ENCODE data around the gene ARHGEF6. TPM values are rescaled to one million over a fixed set of nuclear protein-coding genes. Genes with fewer than 3 reads are reported as not detected.

ARHGEF6 gene
- total and polyA plus RNA-seq, 4 donors: 1.6 to 9.2 (median 4.2) TPM

- no peak overlapping the region for H3K9ac ChIP-seq (ENCODE audit: low read depth in 1 of 2, low read length in 2 of 2)
- H3K27ac ChIP-seq (ENCODE audit: low read depth in 1 of 2, low read length in 2 of 2): no peak overlapping the region
- TF ChIP-seq TAF1 (conservative IDR thresholded peaks at IDR 0.05) (no peak), REST (IDR thresholded peaks at IDR 0.05) (no peak), SP1 (IDR thresholded peaks at IDR 0.05) (no peak), NR2F2 (IDR thresholded peaks at IDR 0.05) (no peak), JUND (IDR thresholded peaks at IDR 0.05) (no peak)
- no peaks in the 10 kb centered on the region for H3K36me3 ChIP-seq (ENCODE audit: control insufficient read depth in 4 of 4, insufficient read depth in 3 of 4, low read depth in 1 of 4, low read length in 3 of 4)
- no peak overlapping the region for H3K4me3 ChIP-seq (ENCODE audit: low read depth in 1 of 3, low read length in 3 of 3)
- H3K9me3 ChIP-seq (ENCODE audit: control insufficient read depth in 4 of 4, low read length in 3 of 4): no peaks in the 10 kb centered on the region
- no peaks in the 10 kb centered on the region for H3K27me3 ChIP-seq (ENCODE audit: control insufficient read depth in 4 of 4, insufficient read depth in 4 of 4, low read length in 3 of 4)
- H3K4me1 ChIP-seq (ENCODE audit: control insufficient read depth in 4 of 4, insufficient read depth in 4 of 4, low read length in 3 of 4): no peaks in the 10 kb centered on the region
- no peak for DNase-seq (ENCODE audit: low spot score)
- 96% methylated on average over 3 of the region's 3 CpGs for WGBS
Observed at GRCh38 chrX:136731798-136732197, 48.9 kb downstream of the ARHGEF6 start.

- WGBS: 69% methylated on average over 5 of the region's 5 CpGs
- TF ChIP-seq ATF3 (IDR thresholded peaks at IDR 0.05) (no peak), NR2F2 (IDR thresholded peaks at IDR 0.05) (no peak), FOXA1 (IDR thresholded peaks at IDR 0.05) (no peak), HNF4G (IDR thresholded peaks at IDR 0.05) (no peak)
- no peak overlapping the region for H3K27ac ChIP-seq (ENCODE audit: low read depth in 1 of 2, low read length in 2 of 2)
- H3K4me3 ChIP-seq (ENCODE audit: low read depth in 1 of 3, low read length in 3 of 3): no peak overlapping the region
- H3K9me3 ChIP-seq (ENCODE audit: control insufficient read depth in 4 of 4, low read length in 3 of 4): no peaks in the 10 kb centered on the region
- no peaks in the 10 kb centered on the region for H3K27me3 ChIP-seq (ENCODE audit: control insufficient read depth in 4 of 4, insufficient read depth in 4 of 4, low read length in 3 of 4)
- no peak for DNase-seq (ENCODE audit: low spot score)
- H3K36me3 ChIP-seq (ENCODE audit: control insufficient read depth in 4 of 4, insufficient read depth in 3 of 4, low read depth in 1 of 4, low read length in 3 of 4): no peaks in the 10 kb centered on the region
- no peaks in the 10 kb centered on the region for H3K4me1 ChIP-seq (ENCODE audit: control insufficient read depth in 4 of 4, insufficient read depth in 4 of 4, low read length in 3 of 4)
- no peak overlapping the region for H3K9ac ChIP-seq (ENCODE audit: low read depth in 1 of 2, low read length in 2 of 2)
Observed at GRCh38 chrX:136731207-136731782, 49.4 kb downstream of the ARHGEF6 start.

GRCh38 chrX:136728393-136728792 is 52.3 kb downstream of the ARHGEF6 start:
- Histone ChIP-seq H3K27me3 (ENCODE audit: control insufficient read depth in 4 of 4, insufficient read depth in 4 of 4, low read length in 3 of 4) (no peaks in the 10 kb centered on the region), H3K4me1 (ENCODE audit: control insufficient read depth in 4 of 4, insufficient read depth in 4 of 4, low read length in 3 of 4) (no peaks in the 10 kb centered on the region), H3K9me3 (ENCODE audit: control insufficient read depth in 4 of 4, low read length in 3 of 4) (no peaks in the 10 kb centered on the region), H3K9ac (ENCODE audit: low read depth in 1 of 2, low read length in 2 of 2) (no peak overlapping the region), H3K27ac (ENCODE audit: low read depth in 1 of 2, low read length in 2 of 2) (no peak overlapping the region), H3K4me3 (ENCODE audit: low read depth in 1 of 3, low read length in 3 of 3) (no peak overlapping the region), H3K36me3 (ENCODE audit: control insufficient read depth in 4 of 4, insufficient read depth in 3 of 4, low read depth in 1 of 4, low read length in 3 of 4) (no peaks in the 10 kb centered on the region)
- no peak for DNase-seq (ENCODE audit: low spot score)
- no peak for TF ChIP-seq FOXA1 (IDR thresholded peaks at IDR 0.05)
- no peak for TF ChIP-seq MAX (IDR thresholded peaks at IDR 0.05)
- TF ChIP-seq REST (IDR thresholded peaks at IDR 0.05): no peak
- TF ChIP-seq TAF1 (conservative IDR thresholded peaks at IDR 0.05): no peak
- no peak for TF ChIP-seq JUND (IDR thresholded peaks at IDR 0.05)
- no peak for TF ChIP-seq GABPA (IDR thresholded peaks at IDR 0.05 in 1 of 2, conservative IDR thresholded peaks at IDR 0.05 in 1 of 2)
- TF ChIP-seq SP1 (IDR thresholded peaks at IDR 0.05): no peak
- no peak for TF ChIP-seq YY1 (IDR thresholded peaks at IDR 0.05)
- no peak for TF ChIP-seq CTCF (IDR thresholded peaks at IDR 0.05; ENCODE audit: low read depth, low read length, missing input control)
- TF ChIP-seq NR2F2 (IDR thresholded peaks at IDR 0.05): no peak
- no peak for TF ChIP-seq ATF3 (IDR thresholded peaks at IDR 0.05)
- TF ChIP-seq HNF4A (conservative IDR thresholded peaks at IDR 0.05): no peak
- TF ChIP-seq HNF4G (IDR thresholded peaks at IDR 0.05): no peak
- TF ChIP-seq RAD21 (IDR thresholded peaks at IDR 0.05): no peak
- TF ChIP-seq FOXA2 (IDR thresholded peaks at IDR 0.05): no peak
- 70% methylated on average over 1 of the region's 1 CpG for WGBS

Data from liver (tissue), 9 donors.